ENCODE data around the gene CABLES1. TPM values are rescaled to one million over a fixed set of nuclear protein-coding genes. Genes with fewer than 3 reads are reported as not detected.

The CABLES1 gene
- total RNA-seq, 3 donors from 2014 or later = 8.1 to 13.0 (median 11.6) TPM

GRCh38 chr18:23247331-23247730 lies 112.0 kb downstream of the CABLES1 start:
- H3K4me3 ChIP-seq = no peak overlapping the region
- no peaks in the 10 kb centered on the region for H3K36me3 ChIP-seq (ENCODE audit: low read depth)

GRCh38 chr18:23247896-23248295 lies 112.6 kb downstream of the CABLES1 start:
- intact Hi-C loops (cut with DNase I, micrococcal nuclease) = no loop called here
- Histone ChIP-seq H3K9me3 (no peaks in the 10 kb centered on the region), H3K4me1 (ENCODE audit: low read depth) (no peaks in the 10 kb centered on the region), H3K36me3 (ENCODE audit: low read depth) (no peaks in the 10 kb centered on the region), H3K4me3 (no peak overlapping the region)
- no peak for TF ChIP-seq CTCF (IDR thresholded peaks at IDR 0.05)
- no peak for DNase-seq
- ATAC-seq = no peak

More at GRCh38 chr18:23247331-23247730, 112.0 kb downstream of the CABLES1 start:
- ATAC-seq (no peak), DNase-seq (no peak)
- Histone ChIP-seq H3K9me3 (no peaks in the 10 kb centered on the region), H3K4me1 (ENCODE audit: low read depth) (no peaks in the 10 kb centered on the region)
- intact Hi-C loops (cut with DNase I, micrococcal nuclease) = no loop called here
- TF ChIP-seq CTCF (IDR thresholded peaks at IDR 0.05) = no peak

DNA sequence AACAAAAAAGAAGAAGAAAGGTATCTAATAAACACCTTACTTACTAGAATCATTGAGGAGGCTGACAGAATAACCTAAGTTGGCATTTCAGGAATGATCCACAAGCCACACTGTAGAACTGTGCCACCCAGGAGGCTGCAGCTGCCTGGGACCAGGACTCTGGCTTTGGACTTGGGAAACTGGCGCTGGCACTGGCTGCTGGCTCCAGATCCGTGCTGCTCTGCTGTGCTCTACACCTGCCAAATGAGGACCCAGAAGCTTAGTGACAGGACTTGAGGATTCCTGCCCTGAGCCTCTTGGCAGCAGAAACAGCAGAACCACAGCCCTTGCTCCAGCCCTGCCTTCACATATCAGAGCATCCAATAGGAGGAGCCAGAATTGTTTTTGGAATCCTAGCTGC lies 113.5 kb downstream of the CABLES1 start:
- intact Hi-C loops (cut with DNase I, micrococcal nuclease) = no loop called here
- Histone ChIP-seq H3K9me3 (no peaks in the 10 kb centered on the region), H3K4me1 (ENCODE audit: low read depth) (no peaks in the 10 kb centered on the region), H3K36me3 (ENCODE audit: low read depth) (no peaks in the 10 kb centered on the region), H3K4me3 (no peak overlapping the region)
- DNase-seq (no peak), ATAC-seq (no peak)
- TF ChIP-seq CTCF (IDR thresholded peaks at IDR 0.05) = no peak

DNA sequence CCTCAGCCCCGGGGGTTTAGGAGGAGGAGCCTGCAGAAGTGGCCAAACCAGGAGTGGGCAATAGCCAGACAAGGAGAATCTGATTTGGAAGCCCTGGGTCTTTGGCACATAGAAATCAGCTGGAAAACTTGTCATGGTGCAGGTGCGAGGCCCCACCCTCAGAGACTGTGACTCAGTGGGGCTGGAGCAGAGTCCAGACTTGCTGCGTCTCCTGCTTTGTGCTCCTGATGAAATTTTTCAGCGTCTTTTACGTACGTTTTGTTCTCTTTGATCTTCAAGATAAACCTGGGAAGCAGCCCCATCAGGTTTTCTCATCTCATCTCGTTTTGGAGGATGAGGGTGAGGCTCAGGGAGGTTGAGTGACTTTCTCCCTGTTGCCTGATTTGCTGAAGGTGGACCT lies 114.1 kb downstream of the CABLES1 start:
- Histone ChIP-seq H3K4me3 (no peak overlapping the region), H3K4me1 (ENCODE audit: low read depth) (no peaks in the 10 kb centered on the region), H3K36me3 (ENCODE audit: low read depth) (no peaks in the 10 kb centered on the region), H3K9me3 (no peaks in the 10 kb centered on the region)
- intact Hi-C loops (cut with DNase I, micrococcal nuclease) = no loop called here
- no peak for ATAC-seq
- no peak for DNase-seq
- TF ChIP-seq CTCF (IDR thresholded peaks at IDR 0.05) = no peak

GRCh38 chr18:23250893-23251656 lies 115.8 kb downstream of the CABLES1 start:
- ATAC-seq (no peak), DNase-seq (no peak)
- H3K9me3 ChIP-seq = no peaks in the 10 kb centered on the region
- intact Hi-C loops (cut with DNase I, micrococcal nuclease) = no loop called here
- no peak for TF ChIP-seq CTCF (IDR thresholded peaks at IDR 0.05)
- H3K4me1 ChIP-seq (ENCODE audit: low read depth) = no peaks in the 10 kb centered on the region
- no peak overlapping the region for H3K4me3 ChIP-seq
- H3K36me3 ChIP-seq (ENCODE audit: low read depth) = no peaks in the 10 kb centered on the region
